NCI-H2227 (cell line): ENCODE results near the gene TIMM50.
A peak's percentile ranks its signal among the peaks of the same experiment; 100 is the strongest.
"Not testable (repeated sequence)": the region's sequence is repeated elsewhere in the genome, so short reads cannot be mapped to it uniquely, and the experiment has no call there.

Experiments used
- DNase-seq: peaks from one replicate; lab custom pipeline; 2025; ENCODE audit not compliant: unreplicated experiment; lab: John Stamatoyannopoulos, UW

TIMM50 gene

GRCh38 chr19:39480337-39481228 lies at the start of gene TIMM50:
TSS of gene TIMM50 (plus strand) at chr19:39480838. CDS start at chr19:39480854, 16 bp downstream.
- DNase-seq: peak; percentile 100

- no peak for DNase-seq
Measured at GRCh38 chr19:39432677-39433025, 48.0 kb upstream of the TIMM50 start.

DNA sequence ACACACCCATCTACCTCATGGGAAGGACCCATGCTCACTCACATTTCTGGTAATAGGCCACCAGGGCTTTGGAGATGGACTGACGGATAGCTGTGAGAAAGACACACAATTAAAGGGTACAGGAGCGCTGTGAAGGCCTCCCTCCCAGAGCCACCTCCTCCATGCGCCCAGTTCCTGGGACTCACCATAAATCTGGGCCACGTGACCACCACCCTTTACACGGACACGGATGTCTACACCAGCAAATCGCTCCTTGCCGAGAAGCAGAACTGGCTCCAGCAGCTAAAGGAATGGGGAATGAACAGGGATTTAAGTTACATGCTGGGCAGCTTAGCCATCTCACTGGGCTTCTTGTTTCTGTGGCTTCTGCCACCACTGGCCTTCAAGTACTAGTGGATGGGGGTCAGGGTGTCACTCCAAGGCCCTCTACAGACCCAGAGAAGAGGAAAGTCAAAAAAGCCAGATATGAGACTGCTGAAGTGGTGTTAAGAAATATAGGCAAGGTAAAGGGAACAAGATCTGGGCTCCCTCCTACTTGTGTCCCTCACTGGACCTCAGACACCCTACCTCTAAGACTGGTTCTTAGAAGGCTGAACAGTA lies 47.1 kb upstream of the TIMM50 start:
- no peak for DNase-seq

- DNase-seq: no peak
Measured at GRCh38 chr19:39434123-39435076, 46.2 kb upstream of the TIMM50 start.

GRCh38 chr19:39435499-39436349 lies 44.9 kb upstream of the TIMM50 start, which contains the start of gene RPS16:
TSS of gene RPS16 (minus strand) at chr19:39435949. CDS start at chr19:39435895, 54 bp downstream.
- peak; percentile 100 for DNase-seq

DNA sequence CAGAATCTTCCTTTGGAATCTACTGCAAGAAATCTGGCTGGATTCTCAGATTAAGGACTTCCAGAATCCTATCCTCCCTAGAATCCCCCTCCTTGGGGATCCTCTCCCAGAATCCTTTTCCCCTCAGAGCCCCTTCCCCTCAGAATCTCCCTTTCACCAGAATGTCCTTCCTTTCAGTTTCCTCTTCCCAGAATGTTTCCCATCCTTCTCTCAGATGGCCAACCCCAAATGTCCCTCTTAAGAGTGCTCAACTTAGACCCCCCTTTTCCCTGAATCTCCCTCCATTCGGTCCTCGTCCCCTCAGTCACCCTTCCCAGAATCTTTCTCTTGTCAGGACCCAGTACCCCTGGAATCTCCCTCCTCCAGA lies 44.3 kb upstream of the TIMM50 start:
- no peak for DNase-seq

DNA sequence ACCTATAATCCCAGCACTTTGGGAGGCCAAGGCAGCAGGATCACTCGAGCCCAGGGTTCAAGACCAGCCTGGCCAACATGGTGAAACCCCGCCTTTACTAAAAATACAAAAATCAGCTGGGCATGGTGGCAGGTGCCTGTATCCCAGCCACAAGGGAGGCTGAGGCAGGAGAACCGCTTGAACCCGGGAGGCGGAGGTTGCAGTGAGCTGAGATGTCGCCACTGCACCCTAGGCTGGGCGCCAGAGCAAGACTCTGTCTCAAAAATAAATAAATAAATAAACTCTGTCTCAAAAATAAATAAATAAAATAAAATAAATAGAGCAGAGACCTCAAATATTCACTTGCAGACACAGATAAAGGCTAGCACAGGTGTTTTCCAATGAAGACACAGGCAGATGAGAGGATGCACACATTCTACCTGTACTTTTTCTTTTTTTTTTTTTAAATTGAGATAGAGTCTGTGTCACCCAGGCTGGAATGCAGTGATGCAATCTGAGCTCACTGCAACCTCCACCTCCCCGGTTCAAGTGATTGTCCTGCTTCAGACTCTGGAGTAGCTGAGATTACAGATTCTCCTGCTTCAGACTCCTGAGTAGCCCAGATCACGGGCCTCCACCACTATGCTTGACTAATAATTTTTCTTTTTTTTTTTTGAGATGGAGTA lies 42.2 kb upstream of the TIMM50 start:
- no peak for DNase-seq

- no peak for DNase-seq
Measured at GRCh38 chr19:39444598-39445195, 35.9 kb upstream of the TIMM50 start.

DNA sequence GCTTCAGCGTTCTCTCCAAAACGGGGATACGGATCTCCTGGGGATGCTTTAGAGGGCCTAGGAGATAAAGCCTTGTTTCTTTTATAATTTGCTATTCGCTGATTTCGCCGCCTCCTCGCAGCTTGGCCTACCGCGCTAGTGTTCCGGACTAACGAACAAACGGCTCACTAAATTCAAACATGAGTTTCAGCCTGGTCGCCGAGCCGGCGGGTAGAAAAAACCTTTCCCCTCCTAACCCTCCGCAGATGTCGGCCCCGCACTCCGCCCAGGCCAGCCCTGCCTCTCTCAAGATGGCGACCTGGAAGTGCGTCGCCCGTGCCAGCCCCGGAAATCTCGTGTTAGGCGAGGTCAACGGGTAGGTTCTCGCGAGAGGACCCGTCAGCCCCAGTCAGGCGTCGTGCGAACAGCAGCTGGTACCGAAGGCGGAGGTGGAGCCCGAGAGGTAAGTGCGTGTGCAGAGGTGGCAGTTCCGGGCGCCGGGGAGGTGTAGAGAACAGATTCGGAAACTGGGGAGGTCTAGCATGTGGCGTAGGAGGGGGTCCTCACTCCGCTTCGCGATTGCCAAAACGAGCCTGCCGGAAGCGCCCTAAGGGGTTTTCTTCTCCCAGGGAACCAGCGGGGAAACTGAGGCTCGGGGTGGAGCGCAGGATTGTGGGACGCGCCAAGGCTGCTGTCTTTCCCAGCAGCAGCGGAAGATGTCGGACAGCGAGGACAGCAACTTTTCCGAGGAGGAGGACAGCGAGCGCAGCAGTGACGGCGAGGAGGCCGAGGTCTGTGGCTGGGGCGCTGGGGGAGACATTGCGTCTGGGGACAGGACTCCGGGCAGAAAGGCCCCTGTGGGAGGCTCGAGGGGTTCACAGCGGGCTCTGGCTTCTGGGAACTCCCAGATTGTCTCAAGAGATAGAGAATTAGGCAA lies 35.2 kb upstream of the TIMM50 start, which contains the start of gene SUPT5H:
SUPT5H (plus strand) TSS at position 387 of the 916 bp plus-strand sequence; CDS start at position 696, 309 bp downstream.
- peak; percentile 100 for DNase-seq

DNA sequence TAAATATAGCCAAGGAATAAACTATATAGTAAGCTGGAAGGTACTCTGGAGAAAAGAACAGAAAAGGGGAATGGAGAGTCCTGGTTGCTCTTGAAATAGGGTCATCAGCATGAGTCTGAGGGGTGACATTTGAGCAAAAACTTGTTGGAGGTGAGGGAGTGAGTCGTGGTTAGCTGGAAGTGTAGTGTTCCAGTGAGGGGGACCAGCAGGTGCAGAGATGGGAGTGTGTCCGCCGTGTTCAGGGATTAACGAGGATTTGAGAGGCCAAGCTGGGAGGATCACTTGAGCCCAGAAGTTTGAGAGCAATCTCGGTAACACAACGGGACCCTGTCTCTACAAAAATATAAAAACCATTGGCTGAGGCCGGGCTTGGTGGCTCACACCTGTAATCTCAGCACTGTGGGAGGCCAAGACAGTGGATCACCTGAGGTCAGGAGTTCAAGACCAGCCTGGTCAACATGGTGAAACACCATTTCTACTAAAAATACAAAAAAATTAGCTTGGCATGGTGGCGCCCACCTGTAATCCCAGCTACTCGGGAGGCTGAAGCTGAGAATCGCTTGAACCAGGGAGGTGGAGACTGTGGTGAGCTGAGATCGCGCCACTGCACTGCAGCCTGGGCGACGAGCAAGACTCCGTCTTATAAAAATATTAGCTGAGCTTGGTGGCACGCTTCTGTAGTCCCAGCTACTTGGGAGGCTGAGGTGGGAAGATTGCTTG lies 34.1 kb upstream of the TIMM50 start:
- DNase-seq: no peak

- no peak for DNase-seq
Measured at GRCh38 chr19:39448271-39448670, 32.4 kb upstream of the TIMM50 start.

DNA sequence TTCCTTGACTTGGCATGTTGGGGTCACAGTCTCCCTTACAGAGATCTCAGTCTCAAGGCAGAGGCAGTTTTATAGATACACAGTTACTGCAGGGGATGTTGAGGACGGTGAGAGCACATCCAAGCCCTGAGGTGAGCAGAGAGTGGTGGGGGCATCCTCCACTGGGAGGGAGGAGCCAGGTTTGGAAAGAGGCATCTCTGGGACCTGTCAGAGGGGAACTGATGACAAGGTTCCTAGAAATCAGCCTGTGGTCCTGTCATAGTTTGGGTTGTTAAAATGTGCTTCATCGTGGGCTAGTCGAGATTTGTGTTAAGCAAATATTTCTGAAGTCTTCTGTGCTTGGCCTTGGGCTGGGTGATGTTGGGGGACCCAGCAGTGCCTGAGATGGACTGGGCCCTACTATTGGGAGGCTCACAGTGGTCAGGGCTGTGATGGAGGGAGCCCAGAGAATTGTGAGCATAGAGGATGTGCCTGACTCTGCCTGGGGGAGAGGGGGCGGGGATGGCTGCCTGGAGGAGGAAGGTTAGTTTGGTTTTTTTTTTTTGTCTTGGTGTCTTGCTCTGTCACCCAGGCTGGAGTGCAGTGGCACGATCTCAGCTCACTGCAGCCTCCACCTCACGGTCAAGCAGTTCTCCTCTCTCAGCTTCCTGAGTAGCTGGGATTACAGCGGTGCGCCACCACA lies 31.4 kb upstream of the TIMM50 start:
- no peak for DNase-seq

GRCh38 chr19:39451257-39451656 lies 29.4 kb upstream of the TIMM50 start:
- DNase-seq: not testable (repeated sequence)

GRCh38 chr19:39463403-39463802 lies 17.2 kb upstream of the TIMM50 start:
- DNase-seq: no peak

- no peak for DNase-seq
Measured at GRCh38 chr19:39465956-39466747, 14.5 kb upstream of the TIMM50 start.

- DNase-seq: no peak
Measured at GRCh38 chr19:39467941-39468340, 12.7 kb upstream of the TIMM50 start.
